GM18867 (cell line): ENCODE results near the gene TRIM44.
"Not testable (repeated sequence)": the region's sequence is repeated elsewhere in the genome, so short reads cannot be mapped to it uniquely, and the experiment has no call there.

Experiments
- ATAC-seq: cut with Tn5 transposase; IDR thresholded peaks from one replicate; pipeline ENCODE4 v1.9.1; 2021; ENCODE audit warnings: mild to moderate bottlenecking, moderate library complexity; ENCODE audit not compliant: unreplicated experiment

The TRIM44 gene

GRCh38 chr11:35810045-35810645, 147.6 kb downstream of the TRIM44 start:
- no peak for ATAC-seq

DNA sequence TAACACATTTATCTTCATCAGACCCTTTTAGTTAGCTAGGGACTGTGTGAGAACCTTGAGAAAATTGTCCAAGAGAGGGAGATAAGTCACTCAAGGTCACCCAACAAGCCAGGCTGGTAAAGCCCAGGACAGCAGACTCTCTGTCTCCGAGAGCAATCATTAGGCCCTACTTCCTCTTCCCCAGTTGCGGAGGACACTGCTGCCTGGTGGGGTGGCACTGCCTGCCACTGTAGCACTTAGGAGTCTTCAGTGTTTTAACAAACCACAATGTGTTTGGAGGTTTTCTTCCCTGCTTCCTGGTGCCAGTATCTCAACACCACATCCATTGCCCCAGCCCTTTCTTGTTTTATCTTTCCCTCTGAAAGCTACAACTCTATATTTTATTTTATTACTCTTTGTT, 149.2 kb downstream of the TRIM44 start:
- ATAC-seq, result no peak

GRCh38 chr11:35812828-35813227, 150.3 kb downstream of the TRIM44 start:
- no peak for ATAC-seq

DNA sequence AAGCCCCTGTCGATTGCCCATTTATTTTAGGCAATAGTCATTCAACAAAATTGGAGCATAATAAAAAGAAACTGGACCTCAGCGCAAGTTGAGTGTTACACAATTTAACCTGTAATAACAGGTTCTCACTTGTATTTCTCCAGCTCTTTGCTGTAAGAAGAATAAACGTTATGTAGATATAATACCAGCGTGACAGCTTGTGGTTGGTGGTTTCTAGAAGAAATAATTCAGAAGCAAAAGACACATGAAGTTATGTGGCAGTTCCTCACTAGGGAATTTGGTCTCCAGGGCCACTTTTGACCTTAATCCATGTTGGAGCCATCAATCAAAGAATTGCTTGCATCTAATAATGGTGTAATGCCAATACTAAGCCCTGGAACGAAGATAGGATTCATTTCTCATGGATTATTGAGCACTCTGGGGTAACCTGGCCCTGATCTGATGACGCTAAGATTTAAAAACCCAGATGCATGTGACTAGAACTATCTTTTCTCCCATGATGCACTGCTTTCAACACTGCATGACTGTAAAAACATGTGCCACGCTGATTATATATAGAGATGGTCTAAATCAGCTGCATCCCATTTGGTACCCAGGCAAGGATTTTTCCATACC, 151.6 kb downstream of the TRIM44 start:
- ATAC-seq, result no peak

- no peak for ATAC-seq
Measured at GRCh38 chr11:35814720-35815305, 152.2 kb downstream of the TRIM44 start.

GRCh38 chr11:35815556-35816315, 153.2 kb downstream of the TRIM44 start:
- no peak for ATAC-seq

DNA sequence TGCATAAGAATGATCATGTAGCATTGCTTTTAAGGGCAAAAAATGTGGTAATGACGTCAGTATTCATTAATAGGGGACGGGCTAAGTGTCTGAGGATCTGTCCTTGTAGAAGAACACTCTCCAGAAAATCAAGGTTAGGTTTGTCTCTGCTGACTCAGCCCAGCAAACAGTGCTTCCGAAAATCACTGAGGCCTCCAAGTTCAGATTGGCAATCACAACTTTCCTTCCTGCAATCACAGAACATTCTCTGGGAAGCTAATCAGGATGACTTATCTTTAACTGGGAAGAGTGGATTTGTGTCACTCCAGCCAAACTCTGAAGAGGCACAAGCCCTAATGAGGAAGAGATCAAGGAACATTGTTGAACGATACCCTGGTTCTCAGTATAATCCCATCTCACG, 158.0 kb downstream of the TRIM44 start:
- ATAC-seq, result no peak

DNA sequence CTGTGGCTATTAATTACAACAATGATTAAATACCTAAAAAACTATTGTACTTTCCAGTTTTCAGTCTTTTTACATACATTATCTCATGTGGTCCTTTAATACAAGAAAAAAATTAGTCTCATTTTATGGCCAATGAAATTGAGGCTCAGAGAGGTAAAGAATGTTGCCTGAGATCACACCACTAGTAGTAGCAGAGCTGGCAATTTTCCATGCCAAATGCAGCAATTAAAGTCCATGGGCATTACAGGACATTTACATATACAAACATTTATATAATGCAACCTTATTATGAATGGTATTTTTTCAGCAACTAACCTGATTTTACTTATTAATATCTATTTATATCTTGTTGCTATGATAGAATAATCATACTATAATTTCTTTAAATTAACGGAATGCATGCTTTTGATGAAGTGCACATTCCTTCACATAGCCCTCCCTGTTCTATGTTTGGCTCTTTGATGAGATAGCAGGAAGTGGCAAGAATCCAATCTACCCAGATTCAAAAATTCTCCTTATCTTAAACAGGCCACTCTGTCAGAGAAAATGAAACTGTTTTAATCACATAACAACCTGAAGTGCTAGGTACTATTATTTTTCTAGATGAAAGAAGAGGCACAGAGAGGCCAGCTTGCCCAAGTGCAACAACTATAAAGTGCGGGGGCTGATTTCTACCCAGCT, 160.4 kb downstream of the TRIM44 start:
- ATAC-seq, result no peak

GRCh38 chr11:35823742-35824298, 161.2 kb downstream of the TRIM44 start:
- ATAC-seq, result no peak

- no peak for ATAC-seq
Measured at GRCh38 chr11:35825386-35825785, 162.8 kb downstream of the TRIM44 start.

GRCh38 chr11:35826006-35826405, 163.4 kb downstream of the TRIM44 start:
- ATAC-seq, result no peak

DNA sequence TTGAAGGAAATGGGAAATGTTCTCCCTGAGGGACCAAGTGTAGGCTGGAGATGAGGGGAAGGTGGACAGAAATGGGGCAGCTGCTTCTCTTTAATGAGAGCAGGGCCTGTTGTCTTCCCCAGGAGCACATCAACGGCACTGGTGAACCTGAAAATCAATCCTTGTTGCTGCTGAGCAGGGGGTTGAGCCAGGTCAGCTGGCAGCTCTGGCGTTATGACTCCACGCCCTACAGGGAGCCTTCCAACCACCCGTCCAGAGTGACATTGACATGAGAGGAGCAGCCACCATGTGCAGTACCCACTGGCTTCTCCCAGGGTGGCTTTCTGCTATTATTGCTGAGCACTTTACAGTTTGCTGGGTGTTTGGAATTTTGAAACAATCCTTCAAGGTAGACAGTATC, 164.4 kb downstream of the TRIM44 start:
- no peak for ATAC-seq

DNA sequence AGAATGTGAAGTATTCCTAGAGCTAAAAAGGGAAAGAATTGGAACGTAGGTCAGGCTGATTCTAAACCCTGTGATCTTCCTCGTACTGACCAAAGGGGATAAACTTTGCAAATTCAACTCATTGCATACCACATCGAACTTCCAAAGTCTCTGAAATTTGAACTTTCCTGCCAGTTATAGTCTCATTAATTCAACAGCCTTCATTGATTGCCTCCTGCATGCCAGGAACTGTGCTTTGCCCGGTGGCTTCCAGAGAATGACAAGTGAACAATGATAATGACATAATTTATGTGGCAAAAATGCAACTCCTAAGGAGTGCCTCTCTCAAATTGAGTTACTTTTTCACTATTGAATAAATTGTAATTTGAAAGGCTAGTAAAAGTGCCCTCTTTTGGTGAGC, 173.6 kb downstream of the TRIM44 start:
- no peak for ATAC-seq

GRCh38 chr11:35838071-35838470, 175.5 kb downstream of the TRIM44 start:
- ATAC-seq, result no peak

- ATAC-seq, result not testable (repeated sequence)
Measured at GRCh38 chr11:35838697-35839367, 176.3 kb downstream of the TRIM44 start.

GRCh38 chr11:35839368-35840161, 177.0 kb downstream of the TRIM44 start:
- ATAC-seq, result no peak

DNA sequence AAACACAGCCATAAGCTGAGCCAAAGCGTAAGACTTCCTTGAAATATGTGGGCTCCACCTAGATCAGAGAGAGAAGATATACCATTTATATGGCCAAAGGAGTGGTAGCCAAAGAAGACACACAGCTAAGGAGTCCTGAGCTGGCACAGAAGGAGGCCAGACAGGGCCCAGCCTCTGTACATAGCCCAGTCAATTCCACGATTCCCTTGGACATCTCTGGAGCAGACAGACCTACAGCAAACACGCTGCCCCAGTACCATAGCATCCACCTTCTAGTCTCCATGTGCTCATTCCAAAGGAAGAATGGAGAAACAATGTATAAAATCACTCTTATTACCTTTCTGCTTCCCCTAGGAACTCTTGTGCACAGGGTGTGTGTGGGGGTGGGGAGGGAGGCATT, 179.2 kb downstream of the TRIM44 start:
- no peak for ATAC-seq

GRCh38 chr11:35842958-35843357, 180.4 kb downstream of the TRIM44 start:
- no peak for ATAC-seq

GRCh38 chr11:35844579-35844978, 182.0 kb downstream of the TRIM44 start:
- no peak for ATAC-seq

DNA sequence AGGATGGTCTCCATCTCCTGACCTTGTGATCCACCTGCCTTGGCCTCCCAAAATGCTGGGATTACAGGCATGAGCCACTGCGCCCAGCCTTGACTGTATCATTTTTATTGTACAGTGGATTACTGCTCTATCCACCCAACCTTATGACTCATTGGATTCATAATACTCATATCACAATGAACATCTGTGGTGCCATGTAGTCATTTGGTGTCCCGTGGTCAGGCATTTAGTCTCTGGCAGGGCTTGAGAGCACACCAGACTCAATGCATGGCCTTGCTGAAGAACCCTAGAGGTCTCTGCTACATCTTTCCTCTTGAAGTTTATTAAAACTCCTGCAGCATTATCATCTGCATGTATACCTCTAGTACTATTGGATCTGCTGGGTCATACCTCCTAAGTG, 183.3 kb downstream of the TRIM44 start:
- ATAC-seq, result no peak
